Liver (tissue), 9 donors: ENCODE results near the gene CD7. TPM values are rescaled to one million over a fixed set of nuclear protein-coding genes. Genes with fewer than 3 reads are reported as not detected.

ENCODE experiments used
- DNase-seq: peaks from one replicate; pipeline ENCODE4 v3.0.0-alpha.2; 2017; ENCODE audit warnings: low spot score
- H3K27ac ChIP-seq, 2 donors: one replicate each; pipeline ENCODE4 v1.7.0; 2013; ENCODE audit warnings: inconsistent platforms in 2 of 2, low read length in 2 of 2, control low read depth in 1 of 2, low read depth in 1 of 2, mild to moderate bottlenecking in 1 of 2
- H3K27me3 ChIP-seq, 4 donors: one replicate each; pipeline versions ENCODE4 v1.6.1 to v1.7.0; 2013; ENCODE audit warnings: low read length in 3 of 4, inconsistent platforms in 1 of 4, mild to moderate bottlenecking in 1 of 4, moderate library complexity in 1 of 4; ENCODE audit not compliant: control insufficient read depth in 4 of 4, insufficient read depth in 4 of 4
- H3K36me3 ChIP-seq, 4 donors: one replicate each; pipeline versions ENCODE4 v1.6.1 to v1.7.0; 2013; ENCODE audit warnings: low read length in 3 of 4, mild to moderate bottlenecking in 3 of 4, low read depth in 1 of 4, moderate library complexity in 1 of 4; ENCODE audit not compliant: control insufficient read depth in 4 of 4, insufficient read depth in 3 of 4
- H3K4me1 ChIP-seq, 4 donors: one replicate each; pipeline versions ENCODE4 v1.6.1 to v1.7.0; 2013; ENCODE audit warnings: low read length in 3 of 4, mild to moderate bottlenecking in 3 of 4, moderate library complexity in 1 of 4; ENCODE audit not compliant: control insufficient read depth in 4 of 4, insufficient read depth in 4 of 4
- H3K4me3 ChIP-seq, 3 donors: one replicate each; pipeline versions ENCODE4 v1.6.1 to v1.7.0; 2013; ENCODE audit warnings: low read length in 3 of 3, control low read depth in 1 of 3, low read depth in 1 of 3, mild to moderate bottlenecking in 1 of 3
- H3K9ac ChIP-seq, 2 donors: one replicate each; pipeline ENCODE4 v1.7.0; 2013; ENCODE audit warnings: low read length in 2 of 2, mild to moderate bottlenecking in 2 of 2, moderate library complexity in 2 of 2, control low read depth in 1 of 2, low read depth in 1 of 2
- H3K9me3 ChIP-seq, 4 donors: one replicate each; pipeline versions ENCODE4 v1.6.1 to v1.7.0; 2013; ENCODE audit warnings: low read length in 3 of 4; ENCODE audit not compliant: control insufficient read depth in 4 of 4
- ATF3 ChIP-seq: IDR thresholded peaks from 2 replicates; pipeline ENCODE4 v1.6.1; 2016; ENCODE audit warnings: antibody characterized with exemption
- CTCF ChIP-seq: fragments of 150-350 bp; IDR thresholded peaks from 2 replicates; pipeline ENCODE4 v1.5.1; 2017; ENCODE audit warnings: improper control_type of control experiment, low read depth, low read length; ENCODE audit not compliant: missing input control
- EGR1 ChIP-seq, 2 donors: IDR thresholded peaks; 2 replicates each; pipeline ENCODE4 v1.6.1; 2016 to 2018; ENCODE audit warnings: antibody characterized with exemption in 2 of 2, low read depth in 2 of 2
- FOXA1 ChIP-seq: IDR thresholded peaks from 2 replicates; pipeline ENCODE4 v1.6.1; 2016; ENCODE audit warnings: antibody characterized with exemption
- GABPA ChIP-seq, 2 donors: IDR thresholded peaks in 1 of 2; conservative IDR thresholded peaks in 1 of 2; 2 replicates each; pipeline ENCODE4 v1.6.1; 2016; ENCODE audit warnings: antibody characterized with exemption in 2 of 2, mild to moderate bottlenecking in 1 of 2, moderate library complexity in 1 of 2
- HNF4A ChIP-seq, 2 donors: conservative IDR thresholded peaks; 2 replicates each; pipeline ENCODE4 v1.6.1; 2016; ENCODE audit warnings: antibody characterized with exemption in 2 of 2, mild to moderate bottlenecking in 2 of 2
- HNF4G ChIP-seq: IDR thresholded peaks from 2 replicates; pipeline ENCODE4 v1.6.1; 2016; ENCODE audit warnings: antibody characterized with exemption
- MAX ChIP-seq: IDR thresholded peaks from 2 replicates; pipeline ENCODE4 v1.6.1; 2016; ENCODE audit warnings: antibody characterized with exemption
- NR2F2 ChIP-seq: IDR thresholded peaks from 2 replicates; pipeline ENCODE4 v1.6.1; 2016; ENCODE audit warnings: antibody characterized with exemption
- RAD21 ChIP-seq, 2 donors: IDR thresholded peaks; 2 replicates each; pipeline ENCODE4 v1.6.1; 2016; ENCODE audit warnings: antibody characterized with exemption in 2 of 2, mild to moderate bottlenecking in 2 of 2
- REST ChIP-seq: IDR thresholded peaks from 2 replicates; pipeline ENCODE4 v1.6.1; 2016; ENCODE audit warnings: antibody characterized with exemption, mild to moderate bottlenecking
- RXRA ChIP-seq, 2 donors: IDR thresholded peaks; 2 replicates each; pipeline ENCODE4 v1.6.1; 2017 to 2018; ENCODE audit warnings: antibody characterized with exemption in 2 of 2, mild to moderate bottlenecking in 1 of 2
- SP1 ChIP-seq: IDR thresholded peaks from 2 replicates; pipeline ENCODE4 v1.6.1; 2018; ENCODE audit warnings: antibody characterized with exemption, mild to moderate bottlenecking
- TAF1 ChIP-seq: conservative IDR thresholded peaks from 2 replicates; pipeline ENCODE4 v1.6.1; 2016; ENCODE audit warnings: antibody characterized with exemption, mild to moderate bottlenecking
- YY1 ChIP-seq: IDR thresholded peaks from 2 replicates; pipeline ENCODE4 v1.6.1; 2016; ENCODE audit warnings: antibody characterized with exemption, mild to moderate bottlenecking
- ZBTB33 ChIP-seq: IDR thresholded peaks from 2 replicates; pipeline ENCODE4 v1.6.1; 2016; ENCODE audit warnings: antibody characterized with exemption
- WGBS: extraction: QIAGEN DNeasy Blood & Tissue Kit; methylation state at CpG from one replicate; pipeline ENCODE4 v1.1.7; 2013; 5-methylcytosine and 5-hydroxymethylcytosine counted together
- polyA plus RNA-seq, 2 donors: library from polyadenylated mRNA; stranded (reverse) in 1 of 2; unstranded in 1 of 2; fragments of 200-250 nt in 1 of 2; fragments of >200 nt in 1 of 2; fragmentation: Nextera tagmentation in 1 of 2; extraction: Ambion mirVana in 1 of 2; gene quantifications; one replicate each; pipeline versions ENCODE4 v1.2.1 to v1.2.3, GENCODE V29; 2013 to 2015
- total RNA-seq, 2 donors: library from RNA; depleted of rRNA; stranded (reverse); fragments of >200 nt; gene quantifications; one replicate each; pipeline ENCODE4 v1.2.3, GENCODE V29; 2014
- donor health status: healthy.
- donor health status: healthy.
- donor health status: healthy.
- donor health status: healthy.
- donor health status: healthy.

CD7 gene
- total and polyA plus RNA-seq, 4 donors: 1.0 to 1.5 (median 1.4) TPM

GRCh38 chr17:82271401-82271800 lies 46.0 kb downstream of the CD7 start:
- no peak for TF ChIP-seq GABPA (IDR thresholded peaks at IDR 0.05 in 1 of 2, conservative IDR thresholded peaks at IDR 0.05 in 1 of 2)
- no peak for TF ChIP-seq ZBTB33
- TF ChIP-seq RAD21 (IDR thresholded peaks at IDR 0.05): no peak
- TF ChIP-seq ATF3: no peak
- no peak for TF ChIP-seq TAF1
- Histone ChIP-seq H3K4me3 (no peak overlapping the region), H3K4me1 (peaks cover 22 to 66% (median 55%) of the 10 kb centered on the region in 4 donors), H3K9ac (no peak overlapping the region), H3K9me3 (no peaks in the 10 kb centered on the region), H3K27ac (peak overlapping the region in 1 of 2 donors; percentile 3), H3K27me3 (no peaks in the 10 kb centered on the region), H3K36me3 (peaks cover 0 to 9% (median under 1%) of the 10 kb centered on the region in 4 donors)
- WGBS: 78% methylated on average over 6 of the region's 6 CpGs
- no peak for DNase-seq

GRCh38 chr17:82270651-82271050 lies 46.8 kb downstream of the CD7 start:
- Histone ChIP-seq H3K4me3 (no peak overlapping the region), H3K36me3 (peaks cover 0 to 11% (median 4%) of the 10 kb centered on the region in 4 donors), H3K4me1 (peaks cover 22 to 72% (median 57%) of the 10 kb centered on the region in 4 donors), H3K27me3 (no peaks in the 10 kb centered on the region), H3K9ac (no peak overlapping the region), H3K9me3 (no peaks in the 10 kb centered on the region), H3K27ac (no peak overlapping the region)
- no peak for TF ChIP-seq REST
- TF ChIP-seq NR2F2: no peak
- no peak for TF ChIP-seq ZBTB33
- TF ChIP-seq YY1: no peak
- no peak for TF ChIP-seq SP1
- TF ChIP-seq GABPA (IDR thresholded peaks at IDR 0.05 in 1 of 2, conservative IDR thresholded peaks at IDR 0.05 in 1 of 2): no peak
- TF ChIP-seq HNF4A (conservative IDR thresholded peaks at IDR 0.05): no peak
- no peak for TF ChIP-seq FOXA1
- no peak for TF ChIP-seq HNF4G
- no peak for TF ChIP-seq ATF3
- no peak for TF ChIP-seq MAX
- no peak for TF ChIP-seq RXRA (IDR thresholded peaks at IDR 0.05)
- TF ChIP-seq CTCF: no peak
- no peak for TF ChIP-seq EGR1 (IDR thresholded peaks at IDR 0.05; ENCODE audit: low read depth in 2 of 2)
- TF ChIP-seq TAF1: no peak
- WGBS: 90% methylated on average over 12 of the region's 12 CpGs
- DNase-seq: no peak
